H1 (cell line): ENCODE data around the gene CRADD. TPM values are rescaled to one million over a fixed set of nuclear protein-coding genes. Genes with fewer than 3 reads are reported as not detected.

ENCODE experiments used
- HDAC6 ChIP-seq: IDR thresholded peaks from one replicate; pipeline ENCODE4 v1.7.1; 2012; ENCODE audit warnings: low read depth, mild to moderate bottlenecking, inconsistent platforms, low read length, moderate library complexity
- JUND ChIP-seq: IDR thresholded peaks from 2 replicates; pipeline ENCODE4 v1.6.1; 2011; ENCODE audit warnings: mild to moderate bottlenecking, improper control_type of control experiment, low read length
- RXRA ChIP-seq: IDR thresholded peaks from 2 replicates; pipeline ENCODE4 v1.6.1; 2011; ENCODE audit warnings: low read depth, mild to moderate bottlenecking, low read length, moderate library complexity; ENCODE audit not compliant: insufficient read depth
- SRF ChIP-seq: IDR thresholded peaks from 2 replicates; pipeline ENCODE4 v1.6.1; 2011; ENCODE audit warnings: mild to moderate bottlenecking, low read depth, low read length, moderate library complexity
- polyA plus RNA-seq, 7 experiments: library from polyadenylated mRNA; depleted of rRNA in 3 of 7; stranded (reverse) in 5 of 7; unstranded in 2 of 7; fragments of >200 nt in 5 of 7; fragments of 200-250 nt in 2 of 7; gene quantifications; 1 replicate in 5 of 7; 2 replicates in 1 of 7; 4 replicates in 1 of 7; pipeline versions ENCODE4 v1.2.1 to v1.2.3, GENCODE V29; 2011 to 2013; ENCODE audit warnings: missing spikeins in 2 of 7, mixed read lengths in 2 of 7
- total RNA-seq: library from RNA; stranded (reverse); fragmentation: NEBNext Ultra II Directional; extraction: Animal tissue kit (Norgen Biotek cat#: 25700); gene quantifications from 2 replicates; pipeline ENCODE4 v1.2.1, GENCODE V29; 2021

CRADD gene
- total and polyA plus RNA-seq, 2 of the 8 experiments (the other 6 are each of a cell fraction or from before 2014, with no cell fraction given), result 8.1 to 15.4 TPM

DNA sequence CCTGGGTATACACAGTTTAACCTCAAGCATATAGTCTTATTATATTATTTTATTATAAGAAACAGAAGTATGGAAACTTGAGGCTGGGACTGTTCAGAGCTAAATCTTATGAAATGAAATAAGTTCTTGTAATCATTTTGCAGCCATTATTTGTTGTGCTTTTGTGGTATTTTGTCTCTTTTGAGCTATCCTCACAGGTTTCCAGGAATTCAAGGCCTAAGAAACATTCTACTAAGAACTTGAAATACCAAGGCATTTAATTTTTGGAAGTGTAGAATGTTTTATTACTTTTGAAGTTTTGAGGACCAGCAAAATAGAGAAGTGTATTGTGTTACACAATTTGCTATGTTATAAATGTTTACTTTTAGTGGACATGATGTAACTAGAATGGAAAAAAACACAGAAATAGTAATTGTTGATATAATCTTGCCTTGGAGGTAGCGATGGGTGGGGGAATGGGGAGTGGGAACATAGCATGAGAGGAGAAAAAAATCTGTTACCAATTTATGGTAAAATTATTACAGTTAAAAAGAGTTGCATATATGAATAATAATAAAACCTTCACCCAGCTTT, 81.7 kb downstream of the CRADD start (continued):
- TF ChIP-seq JUND (no peak), SRF (no peak), HDAC6 (no peak), RXRA (no peak)
